HepG2 (cell line): ENCODE results near the gene ANKZF1.
"Not testable (repeated sequence)": the region's sequence is repeated elsewhere in the genome, so short reads cannot be mapped to it uniquely, and the experiment has no call there.

Experiments
- CTCF ChIP-seq: sonication (generic); formaldehyde crosslinking; IDR thresholded peaks from 2 replicates; pipeline ENCODE4 v1.5.0; 2020; ENCODE audit warnings: mild to moderate bottlenecking, missing genetic modification reagents, moderate library complexity
- HDAC6 ChIP-seq: fragments of 200-600 bp; sonication (generic); IDR thresholded peaks from 2 replicates; pipeline ENCODE4 v1.7.0; 2017; ENCODE audit warnings: mild to moderate bottlenecking, antibody characterized with exemption, low read length, low read depth
- JUN ChIP-seq: sonication (generic); formaldehyde crosslinking; IDR thresholded peaks from 2 replicates; pipeline ENCODE4 v1.4.0; 2020; ENCODE audit warnings: mild to moderate bottlenecking, missing genetic modification reagents
- JUNB ChIP-seq: sonication (generic); formaldehyde crosslinking; IDR thresholded peaks from 2 replicates; pipeline ENCODE4 v1.8.0; 2022; ENCODE audit warnings: missing genetic modification reagents, mild to moderate bottlenecking, borderline replicate concordance
- KAT2B ChIP-seq: fragments of 150-350 bp; IDR thresholded peaks from 2 replicates; pipeline ENCODE4 v1.6.1; 2014; ENCODE audit warnings: low read depth, low read length, borderline replicate concordance
- REST ChIP-seq, 2 experiments: IDR thresholded peaks; 2 replicates each; pipeline ENCODE4 v1.6.1; 2011 to 2012; ENCODE audit warnings: low read length in 2 of 2, borderline replicate concordance in 1 of 2, low read depth in 1 of 2, mild to moderate bottlenecking in 1 of 2, moderate library complexity in 1 of 2
- SRSF1 ChIP-seq: fragments of 200-400 bp; formaldehyde crosslinking; optimal IDR thresholded peaks from 2 replicates; pipeline ENCODE3; 2017; ENCODE audit warnings: mild to moderate bottlenecking, low read depth, low read length, moderate library complexity
- ZNF335 ChIP-seq: sonication (generic); formaldehyde crosslinking; IDR thresholded peaks from 2 replicates; pipeline ENCODE4 v1.4.0; 2020; ENCODE audit warnings: missing genetic modification reagents
- ZNF407 ChIP-seq: sonication (generic); formaldehyde crosslinking; IDR thresholded peaks from one replicate; pipeline ENCODE4 v1.5.1; 2020; ENCODE audit warnings: mild to moderate bottlenecking, missing genetic modification reagents; ENCODE audit errors: not compliant biosample characterization
- ZSCAN5A ChIP-seq: sonication (generic); formaldehyde crosslinking; IDR thresholded peaks from 2 replicates; pipeline ENCODE4 v1.8.0; 2022; ENCODE audit warnings: mild to moderate bottlenecking, missing genetic modification reagents, borderline replicate concordance

GRCh38 chr2:219258942-219259341 is 29.3 kb downstream of the ANKZF1 start:
- TF ChIP-seq REST (IDR thresholded peaks at IDR 0.05; ENCODE audit: borderline replicate concordance in 1 of 2, low read depth in 1 of 2, low read length in 2 of 2); CTCF (CRISPR knock-in tag); ZNF335 (CRISPR knock-in tag); JUN (CRISPR knock-in tag); HDAC6; JUNB (CRISPR knock-in tag); SRSF1; ZNF407 (CRISPR knock-in tag); KAT2B; ZSCAN5A (CRISPR knock-in tag): not testable (repeated sequence)
